Left renal pelvis (tissue), 4 donors: ENCODE results near the gene LIX1L. TPM values are rescaled to one million over a fixed set of nuclear protein-coding genes. Genes with fewer than 3 reads are reported as not detected.

Source experiments
- DNase-seq, 4 donors: peaks; one replicate each; pipeline ENCODE4 v3.0.0-alpha.2; 2013; ENCODE audit warnings: low read depth in 4 of 4, low spot score in 3 of 4
- polyA plus RNA-seq, 4 donors: library from polyadenylated mRNA; unstranded; fragments of 120-200 nt; gene quantifications; one replicate each; pipeline ENCODE4 v1.2.1, GENCODE V29; 2013; ENCODE audit not compliant: insufficient read length in 4 of 4

Gene LIX1L
- polyA plus RNA-seq, 4 donors, result 21.6 to 58.4 (median 30.7) TPM

GRCh38 chr1:145901312-145902021 is 56.4 kb downstream of the LIX1L start:
- no peak for DNase-seq

DNA sequence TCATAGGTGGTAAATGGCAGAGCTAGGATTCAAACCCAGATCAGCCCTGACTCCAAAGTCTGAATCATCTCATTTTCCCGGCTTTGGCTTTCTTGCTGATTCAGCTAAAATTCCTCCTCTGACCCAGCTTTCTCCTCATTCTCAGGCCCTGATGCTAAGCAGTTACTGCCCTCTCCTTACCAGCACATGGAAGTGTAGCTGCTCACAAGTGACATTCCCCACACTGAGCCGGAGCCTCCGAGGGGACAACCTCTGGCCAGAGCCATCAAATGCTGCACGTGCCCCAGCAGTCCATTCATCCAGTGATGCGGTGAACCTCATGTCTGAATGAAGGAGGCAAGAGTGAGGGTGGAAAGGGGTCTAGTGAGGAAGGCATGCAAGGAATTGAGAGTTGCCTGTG is 59.1 kb downstream of the LIX1L start:
- DNase-seq, result no peak

DNA sequence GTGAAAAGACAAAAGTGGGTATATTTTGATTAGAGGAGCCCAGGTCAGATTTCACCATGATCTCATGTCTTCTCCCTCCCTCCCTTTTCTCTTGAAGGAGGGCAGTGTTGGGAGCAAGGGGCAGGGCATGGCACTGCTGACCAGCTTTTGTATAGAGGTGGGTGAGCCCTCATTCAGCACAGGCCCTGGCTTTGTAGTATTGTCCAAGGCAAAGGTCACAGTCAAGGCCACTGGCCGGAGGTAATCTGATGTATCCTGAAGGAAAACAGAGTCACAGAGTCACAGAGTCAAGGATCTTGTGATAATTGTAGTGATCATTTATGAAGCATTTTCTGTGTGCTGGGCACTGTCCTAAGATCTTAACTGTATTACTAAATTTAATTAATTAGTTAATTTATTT is 59.8 kb downstream of the LIX1L start:
- DNase-seq, result no peak

DNA sequence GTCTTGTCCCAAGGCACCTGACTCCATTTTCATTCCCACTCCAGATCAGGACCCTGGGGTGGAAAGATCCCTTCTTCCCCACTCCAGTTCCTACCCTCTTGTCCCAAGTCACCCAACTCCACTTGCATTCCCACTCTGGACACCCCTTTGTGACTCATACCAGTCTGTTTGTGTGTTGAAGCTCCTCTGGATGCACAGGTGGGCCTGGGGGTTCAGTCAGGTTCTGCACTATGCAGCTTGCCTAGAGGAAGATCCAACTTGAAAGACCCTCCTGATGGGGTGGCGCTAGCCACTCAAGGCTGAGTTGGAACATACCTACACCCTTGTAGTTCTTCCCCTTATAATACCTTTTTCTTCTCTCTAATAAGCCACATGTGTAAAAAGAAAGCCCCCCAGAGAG is 62.3 kb downstream of the LIX1L start:
- DNase-seq, result no peak

DNA sequence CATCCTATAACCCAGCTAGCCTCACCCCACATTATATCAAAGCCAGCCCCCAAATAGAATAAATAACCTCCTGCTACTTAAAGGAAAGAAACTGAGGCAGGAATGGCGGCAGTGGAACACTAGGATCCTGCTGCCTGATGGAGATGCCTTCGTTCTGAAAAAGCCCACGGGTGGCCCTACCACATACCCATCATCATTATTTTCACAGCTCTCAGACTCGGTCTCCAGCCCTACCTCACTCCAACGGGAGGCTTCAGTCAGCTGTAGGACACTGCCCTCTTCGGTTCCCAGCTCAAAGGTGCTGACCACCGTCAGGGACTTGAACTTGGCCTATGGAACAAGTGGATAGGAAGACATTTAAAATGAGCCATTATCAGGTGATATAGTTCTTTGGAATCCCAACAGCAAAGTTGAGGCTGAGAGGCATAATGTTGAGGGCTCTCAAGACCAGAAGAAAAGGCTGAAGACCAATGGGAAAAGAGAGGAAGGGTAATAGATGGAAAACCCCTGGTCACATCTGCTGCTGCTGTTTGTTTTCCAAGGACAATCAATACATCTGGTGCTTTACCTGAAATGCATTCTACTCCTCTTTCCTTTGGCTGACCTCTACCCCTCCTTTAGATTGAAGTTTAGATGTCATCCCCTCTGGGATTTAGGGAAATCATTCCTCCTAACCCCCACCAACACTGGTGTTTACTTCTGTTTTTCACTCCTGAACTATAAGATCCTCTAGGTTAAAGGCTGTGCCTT is 64.3 kb downstream of the LIX1L start:
- no peak for DNase-seq

GRCh38 chr1:145892486-145893087 is 65.2 kb downstream of the LIX1L start:
- no peak for DNase-seq

DNA sequence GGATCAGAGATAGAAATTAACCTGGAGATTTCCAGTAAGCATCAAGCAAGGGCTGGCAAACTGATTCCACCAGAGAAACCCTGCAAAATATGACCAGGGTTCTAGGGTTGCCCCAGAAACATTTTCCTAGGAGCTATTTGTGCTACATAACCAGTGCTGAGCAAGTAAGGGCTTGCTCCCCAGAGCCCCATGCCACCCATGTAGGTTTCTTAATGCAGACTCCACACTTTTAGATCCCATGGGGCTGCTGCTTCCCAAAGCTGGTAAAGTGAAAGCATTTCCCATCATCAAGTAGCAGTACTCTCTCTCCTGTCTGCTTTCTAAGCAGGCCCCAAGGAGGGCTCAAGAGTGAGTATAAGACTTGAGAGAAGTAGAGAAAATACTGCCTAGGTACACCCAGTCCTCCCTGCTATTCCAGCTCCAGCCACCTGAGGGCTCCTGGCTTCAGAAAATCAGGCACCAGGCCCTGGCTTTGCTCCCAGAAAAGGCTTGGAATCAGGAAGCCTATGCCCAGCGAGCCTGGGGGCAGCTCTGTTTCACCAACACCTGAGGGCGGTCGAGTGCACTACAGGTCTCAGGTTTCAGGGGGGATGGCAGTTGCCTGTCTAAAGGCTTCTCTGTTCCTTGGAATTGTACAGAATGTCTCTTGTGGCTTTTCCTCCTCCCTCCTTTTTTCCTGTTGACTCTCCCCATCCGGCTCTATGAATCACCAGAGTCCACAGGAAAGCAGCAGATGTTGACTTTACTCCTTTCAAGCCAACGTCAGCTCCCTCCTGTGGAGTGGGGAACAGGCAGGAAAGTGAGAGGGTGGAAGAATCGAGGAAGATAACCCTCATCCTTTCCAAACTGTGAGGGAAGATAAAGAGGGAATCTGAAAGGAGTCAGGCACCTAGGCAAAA is 66.0 kb downstream of the LIX1L start:
- DNase-seq, result peak; percentile 82 to 92 (median 88)

DNA sequence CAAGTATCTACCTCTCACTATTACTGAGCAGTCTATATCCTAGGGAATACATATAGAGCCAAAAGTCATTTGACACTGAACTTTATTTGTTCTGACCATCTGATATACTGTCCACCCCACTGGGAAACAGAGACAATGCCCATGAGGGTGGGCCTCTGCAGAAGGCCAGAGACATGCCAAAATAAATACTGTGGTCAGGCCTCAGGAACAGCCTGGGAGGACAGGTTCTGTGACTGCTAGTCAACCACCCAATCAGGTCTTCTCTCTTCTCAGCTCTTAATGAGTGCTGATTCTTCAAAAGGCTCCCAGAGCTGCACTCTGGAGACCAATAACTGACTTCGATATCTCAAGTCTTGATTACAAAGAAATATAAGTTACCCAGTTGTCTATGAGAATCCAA is 66.7 kb downstream of the LIX1L start:
- no peak for DNase-seq

DNA sequence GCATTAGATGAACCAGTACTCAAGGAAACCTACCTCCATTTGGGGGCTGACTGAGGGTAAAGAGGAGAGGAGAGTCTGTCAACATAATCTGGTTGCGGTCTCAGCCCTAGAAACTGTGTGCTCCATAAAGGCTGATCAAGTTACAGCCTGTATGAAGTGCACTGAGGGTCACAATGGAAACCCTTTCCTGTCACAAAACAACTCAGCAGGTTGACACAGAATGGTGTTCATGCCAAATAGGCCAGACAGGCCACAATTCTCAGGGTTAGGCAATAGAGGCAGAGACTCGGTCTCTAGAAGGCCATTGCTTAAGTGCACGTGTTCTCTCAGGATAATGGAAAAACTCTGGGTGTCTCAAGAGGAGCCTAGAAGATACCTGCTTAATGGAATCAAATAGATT is 68.1 kb downstream of the LIX1L start:
- no peak for DNase-seq

DNA sequence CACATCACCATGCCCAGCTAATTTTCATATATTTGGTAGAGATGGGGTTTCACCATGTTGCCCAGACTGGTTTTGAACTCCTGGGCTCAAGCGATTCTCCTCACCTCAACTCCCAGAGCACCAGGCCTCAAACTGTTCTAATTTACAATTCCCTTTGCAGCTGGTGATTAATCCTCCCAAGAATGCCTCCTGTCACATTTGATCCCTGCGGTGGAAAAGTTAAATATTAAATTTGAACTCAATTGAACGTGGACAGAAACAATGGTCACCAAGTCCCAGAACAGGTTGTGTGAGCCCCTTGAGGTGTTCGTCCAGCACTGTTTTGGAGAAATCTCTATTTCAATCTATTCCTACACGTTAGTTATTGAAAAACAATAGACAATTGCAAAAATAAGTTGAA is 70.2 kb downstream of the LIX1L start:
- no peak for DNase-seq

- no peak for DNase-seq
Observed at GRCh38 chr1:145886816-145887215, 71.0 kb downstream of the LIX1L start.

DNA sequence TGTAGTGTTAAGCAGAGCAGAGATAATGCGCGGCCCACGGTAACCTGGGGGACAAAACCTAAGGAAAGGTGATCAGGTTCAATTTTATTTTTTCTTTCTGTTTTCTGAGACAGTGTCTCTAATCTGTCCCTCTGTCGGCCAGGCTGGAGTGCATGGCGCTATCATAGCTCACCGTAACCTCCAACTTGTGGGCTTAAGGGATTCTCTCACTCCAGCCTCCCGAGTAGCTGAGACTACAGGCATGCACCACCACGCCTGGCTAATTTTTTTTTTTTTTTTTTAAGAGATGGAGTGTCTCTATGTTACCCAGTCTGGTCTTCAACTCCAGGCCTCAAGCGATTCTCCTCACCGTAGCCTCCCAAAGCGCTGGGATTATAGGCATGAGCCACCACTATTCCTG is 71.4 kb downstream of the LIX1L start:
- no peak for DNase-seq

- peak in 1 of 4 donors; percentile 47 for DNase-seq
Observed at GRCh38 chr1:145885738-145886287, 72.0 kb downstream of the LIX1L start, which contains the start of gene ANKRD35. Gene ANKRD35, minus strand, starts transcription at chr1:145885866. Its CDS starts 108 bp downstream, at chr1:145885758.

DNA sequence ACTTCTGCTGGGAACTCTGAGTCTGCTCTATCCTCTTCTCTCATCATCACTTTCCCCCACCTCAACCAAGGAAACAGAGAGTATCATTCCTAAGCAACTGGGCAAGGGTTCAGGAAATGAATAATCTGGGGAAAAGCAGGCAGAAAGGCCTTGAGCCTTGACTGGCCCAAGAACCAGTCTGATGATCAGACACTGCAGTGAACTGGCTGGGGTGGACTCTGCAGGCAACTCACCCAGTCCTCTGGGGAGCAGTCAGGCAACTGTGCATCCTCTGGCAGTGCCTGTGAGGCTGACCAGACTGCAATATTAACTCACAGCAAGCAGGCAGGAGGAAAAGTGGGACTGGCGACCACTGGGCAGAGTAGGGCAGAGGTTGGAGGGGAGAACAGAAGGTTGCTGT is 73.1 kb downstream of the LIX1L start:
- DNase-seq, result no peak

Other genes with a start within 250 kb of the LIX1L start
- 1 to 10 TPM in 3 of 4 donors, under 1 TPM in 1; 0.70 to 2.9 (median 1.2) TPM for gene CD160, start 238.5 kb downstream of the LIX1L start, polyA plus RNA-seq
- 10 to 100 TPM; 12.7 to 20.2 (median 16.2) TPM for gene RNF115, start 133.9 kb downstream of the LIX1L start, polyA plus RNA-seq
- gene POLR3C, start 133.8 kb downstream of the LIX1L start, polyA plus RNA-seq, result 10 to 100 TPM; 29.5 to 36.7 (median 35.1) TPM
- gene NUDT17, start 112.4 kb downstream of the LIX1L start, polyA plus RNA-seq, result 1 to 10 TPM; 4.4 to 7.4 (median 5.8) TPM
- 10 to 100 TPM; 54.0 to 80.5 (median 57.7) TPM for gene PIAS3, start 98.9 kb downstream of the LIX1L start, polyA plus RNA-seq
- gene ANKRD35, start 72.2 kb downstream of the LIX1L start, polyA plus RNA-seq, result 1 to 10 TPM; 2.0 to 4.9 (median 2.4) TPM
- 1 to 10 TPM in 3 of 4 donors, under 1 TPM in 1; 0.64 to 2.8 (median 1.5) TPM for gene ITGA10, start 48.0 kb downstream of the LIX1L start, polyA plus RNA-seq
- 10 to 100 TPM; 37.2 to 60.5 (median 54.1) TPM for gene PEX11B, start 39.3 kb downstream of the LIX1L start, polyA plus RNA-seq
- 100 to 1,000 TPM; 149 to 227 (median 195) TPM for gene RBM8A, start 30.5 kb downstream of the LIX1L start, polyA plus RNA-seq
- 1 to 10 TPM in 1 of 4 donors, under 1 TPM in 3; 0.49 to 1.1 (median 0.65) TPM for gene ANKRD34A, start 6.6 kb upstream of the LIX1L start, polyA plus RNA-seq
- 10 to 100 TPM; 30.5 to 39.9 (median 39.3) TPM for gene POLR3GL, start 6.7 kb upstream of the LIX1L start, polyA plus RNA-seq
- gene TXNIP, start 38.6 kb upstream of the LIX1L start, polyA plus RNA-seq, result 100 to 1,000 TPM; 408 to 575 (median 469) TPM
- under 1 TPM; 0.08 to 0.45 (median 0.19) TPM for gene HJV, start 63.7 kb upstream of the LIX1L start, polyA plus RNA-seq
- gene NBPF10, start 186.8 kb upstream of the LIX1L start, polyA plus RNA-seq, result 1 to 10 TPM; 1.9 to 4.3 (median 3.8) TPM